Transverse colon (tissue), 1 donor: ENCODE results near the gene DNAJC9.

Experiments used
- EP300 ChIP-seq: sonication (generic); formaldehyde crosslinking; IDR thresholded peaks from one replicate; pipeline ENCODE4 v1.6.1; 2017; ENCODE audit warnings: antibody characterized with exemption, low read depth
- POLR2A ChIP-seq: fragments of 450-650 bp; IDR thresholded peaks from one replicate; pipeline ENCODE4 v1.6.1; 2016; ENCODE audit warnings: antibody characterized with exemption, mild to moderate bottlenecking, moderate library complexity

- no peak for TF ChIP-seq EP300
- no peak for TF ChIP-seq POLR2A
Observed at GRCh38 chr10:73210395-73211105, 36.5 kb downstream of the DNAJC9 start.
